ENCODE measurements around the gene PDF. TPM values are rescaled to one million over a fixed set of nuclear protein-coding genes. Genes with fewer than 3 reads are reported as not detected.
"Not testable (repeated sequence)": the region's sequence is repeated elsewhere in the genome, so short reads cannot be mapped to it uniquely, and the experiment has no call there.

Gene PDF
- polyA plus RNA-seq, 1 donor from 2014 or later = 20.1 TPM

DNA sequence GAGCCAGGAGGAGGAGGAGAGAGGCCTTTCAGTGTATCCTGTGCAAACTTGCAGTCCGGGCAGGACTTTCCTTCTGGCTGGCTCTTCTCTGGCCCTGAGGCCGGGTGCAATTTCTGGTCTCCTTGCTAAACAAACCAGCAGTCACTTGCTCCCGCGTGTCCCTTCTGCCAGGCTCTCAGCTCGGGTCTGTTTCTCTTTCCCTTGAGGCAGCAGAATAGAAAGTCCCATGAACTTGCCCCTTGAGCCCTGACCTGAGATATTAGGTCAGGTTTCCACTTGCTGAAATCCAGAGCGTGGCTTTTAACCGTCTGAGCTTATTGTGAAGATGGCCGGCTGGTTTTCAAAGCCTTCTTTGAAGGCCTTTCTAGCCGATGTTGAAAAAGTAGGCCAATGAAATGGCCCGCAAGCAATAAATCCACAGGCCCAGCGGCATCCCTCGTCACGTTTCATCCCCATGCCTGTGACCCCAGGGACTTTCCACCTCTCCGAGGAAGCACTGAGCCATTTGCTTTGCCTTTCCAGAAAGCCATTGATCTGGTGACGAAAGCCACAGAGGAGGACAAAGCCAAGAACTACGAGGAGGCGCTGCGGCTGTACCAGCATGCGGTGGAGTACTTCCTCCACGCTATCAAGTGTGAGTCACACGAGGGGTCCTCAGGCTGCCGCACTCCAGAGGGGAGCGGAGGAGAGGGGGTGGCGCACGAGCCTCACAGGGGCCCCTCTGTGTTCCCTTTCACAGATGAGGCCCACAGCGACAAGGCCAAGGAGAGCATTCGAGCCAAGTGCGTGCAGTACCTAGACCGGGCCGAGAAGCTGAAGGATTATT, 14.7 kb downstream of the PDF start:
- Mint-ChIP-seq H3K9me3 (no peaks in the 10 kb centered on the region), H3K27ac (peak overlapping the region in 2 of 3 donors; percentile 19 to 31), H3K36me3 (peaks cover 4% of the 10 kb centered on the region), H3K4me3 (peak overlapping the region in 1 of 4 donors; percentile 55), H3K4me1 (peaks cover 12 to 14% (median 14%) of the 10 kb centered on the region in 3 donors), H3K27me3 (no peaks in the 10 kb centered on the region)

DNA sequence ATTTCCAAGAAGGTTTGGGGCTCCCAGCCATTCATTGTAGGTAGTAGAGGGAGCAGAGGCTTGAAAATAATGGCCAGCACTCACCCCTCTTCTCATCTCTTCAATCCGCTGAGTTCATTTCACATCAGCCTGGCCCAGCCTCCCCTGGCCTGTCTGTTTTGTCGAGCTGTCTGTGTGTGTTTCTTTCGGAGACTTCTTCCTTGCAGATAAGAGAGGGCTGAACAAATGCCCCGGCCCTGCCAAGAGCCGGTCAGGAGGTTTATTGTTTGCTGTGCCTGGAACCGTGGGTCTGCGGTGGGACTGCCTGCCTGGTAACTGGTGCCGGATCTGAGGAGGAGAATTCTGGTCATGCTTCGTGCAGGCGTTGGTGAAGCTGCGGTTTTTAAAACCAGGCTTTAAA, 15.9 kb downstream of the PDF start:
- Mint-ChIP-seq H3K4me1 (peaks cover 12 to 17% (median 14%) of the 10 kb centered on the region in 3 donors), H3K9me3 (no peaks in the 10 kb centered on the region), H3K4me3 (peak overlapping the region in 1 of 4 donors; percentile 87), H3K36me3 (peaks cover 2% of the 10 kb centered on the region), H3K27me3 (no peaks in the 10 kb centered on the region), H3K27ac (no peak overlapping the region)

DNA sequence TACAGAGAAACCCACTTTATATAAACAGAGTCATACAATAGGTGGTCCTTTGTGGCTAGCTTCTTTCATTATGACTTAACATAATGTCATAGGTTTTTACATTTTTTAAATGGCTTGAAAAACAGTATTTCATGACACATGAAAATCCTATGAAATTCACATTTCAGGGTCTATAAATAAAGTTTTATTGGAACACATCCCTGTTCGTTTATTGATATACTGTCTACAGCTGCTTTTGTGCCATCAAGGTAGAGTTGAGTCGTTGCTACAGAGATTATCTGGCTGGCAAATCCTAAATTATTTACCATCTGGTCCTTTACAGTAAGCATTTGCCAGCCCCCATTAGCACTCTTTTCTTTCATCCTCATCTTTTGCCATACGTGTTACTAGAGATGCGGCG, 16.9 kb downstream of the PDF start:
- H3K4me3 Mint-ChIP-seq = peak overlapping the region in 3 of 4 donors; percentile 16 to 87 (median 32)
- peaks cover 1% of the 10 kb centered on the region for H3K36me3 Mint-ChIP-seq
- H3K9me3 Mint-ChIP-seq = no peaks in the 10 kb centered on the region
- H3K27ac Mint-ChIP-seq = peak overlapping the region in 2 of 3 donors; percentile 48 to 82
- H3K27me3 Mint-ChIP-seq = no peaks in the 10 kb centered on the region
- peaks cover 12 to 17% (median 14%) of the 10 kb centered on the region in 3 donors for H3K4me1 Mint-ChIP-seq

DNA sequence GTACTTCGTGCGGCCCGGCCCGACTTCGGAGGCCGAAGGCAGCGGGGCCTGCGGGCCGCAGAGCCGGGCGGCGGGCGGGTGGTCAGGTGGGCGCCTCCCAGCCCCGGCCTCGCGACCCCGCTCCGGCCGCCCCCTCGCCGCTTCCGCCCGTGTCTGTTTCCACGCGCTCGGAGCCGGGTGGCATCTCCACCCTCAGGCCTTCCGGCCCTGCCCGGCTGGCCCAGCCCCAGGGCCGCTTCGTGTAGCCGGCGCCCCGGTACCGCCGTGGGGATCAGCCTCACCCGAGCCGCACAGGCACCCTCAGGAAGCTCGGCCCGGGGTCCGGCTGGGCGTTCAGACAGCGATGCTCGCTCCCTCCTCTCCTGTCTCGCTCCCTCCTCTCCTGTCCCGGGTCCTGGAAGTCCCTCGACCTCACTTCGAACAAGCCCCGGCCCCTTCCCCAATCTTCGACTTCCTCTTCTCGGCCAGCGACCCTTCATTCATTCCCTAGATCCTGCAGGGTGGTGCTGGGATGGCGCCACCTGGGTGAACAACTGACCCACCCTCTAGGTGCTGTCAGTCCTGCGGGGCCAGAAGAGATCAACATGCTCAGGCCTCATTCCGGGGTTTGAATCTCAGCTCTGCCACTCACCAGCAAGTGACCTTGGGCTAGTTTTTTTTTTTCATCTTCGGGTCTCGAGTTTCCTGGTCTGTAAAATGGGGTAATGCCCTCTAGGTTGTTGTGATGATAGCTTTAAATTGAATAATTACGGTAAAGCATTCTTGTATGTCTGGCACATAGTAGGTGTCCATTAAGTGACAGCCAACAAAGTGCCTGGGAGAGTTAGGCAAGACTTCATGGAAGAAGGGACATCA, 18.6 kb downstream of the PDF start:
- H3K4me3 Mint-ChIP-seq = peak overlapping the region; percentile 95 to 98 (median 96)

DNA sequence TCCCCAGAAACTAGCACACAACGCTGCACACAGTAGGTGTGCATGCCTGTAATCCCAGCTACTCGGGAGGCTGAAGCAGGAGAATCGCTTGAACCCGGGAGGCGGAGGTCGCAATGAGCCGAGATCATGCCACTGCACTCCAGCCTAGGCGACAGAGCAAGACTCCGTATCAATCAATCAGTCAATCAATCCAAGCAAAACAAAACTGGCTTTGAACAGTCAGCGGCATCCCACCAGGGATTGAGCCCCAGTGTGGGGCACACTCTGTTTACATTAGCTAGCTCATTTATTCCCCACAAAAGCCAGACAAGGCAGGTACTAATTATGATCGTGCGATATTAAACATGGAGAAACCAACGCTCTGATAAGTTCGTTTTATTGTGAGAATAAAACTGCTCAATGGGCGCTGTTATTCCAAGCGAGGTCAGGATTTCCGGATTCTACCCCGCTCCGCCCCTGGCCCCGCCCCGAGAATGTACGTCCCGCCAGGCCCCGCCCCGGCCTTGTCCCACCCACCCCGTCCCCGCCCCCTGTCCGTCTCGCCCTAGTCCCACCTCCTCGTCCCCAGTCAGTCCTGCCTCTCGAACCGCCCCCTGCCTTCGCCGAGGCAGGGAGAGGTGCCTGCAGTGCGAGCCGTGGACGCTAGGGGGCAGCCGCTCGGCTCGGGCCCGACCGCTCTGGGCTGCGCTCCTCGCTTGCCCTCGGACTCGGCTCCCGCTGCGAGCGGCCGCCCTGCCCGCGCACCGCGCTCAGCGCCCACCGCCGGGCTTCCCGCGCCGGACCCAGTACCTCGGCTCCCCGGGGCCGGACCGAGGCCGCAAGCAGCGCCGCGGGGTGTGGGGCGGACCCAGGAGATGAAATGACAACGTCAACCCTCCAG, 19.5 kb downstream of the PDF start, which contains the start of gene VPS4A:
TSS of gene VPS4A (plus strand) at position 698 of the 880 bp plus-strand sequence. CDS start at position 860, 162 bp downstream.
- Mint-ChIP-seq H3K4me3 (peak within 1 kb of the TSS; percentile 95 to 98 (median 96)), H3K27ac (peak within 1 kb of the TSS; percentile 83 to 93 (median 92))

More for the DNA sequence above, 18.6 kb downstream of the PDF start:
- peaks cover 1% of the 10 kb centered on the region for H3K36me3 Mint-ChIP-seq
- H3K9me3 Mint-ChIP-seq = no peaks in the 10 kb centered on the region
- H3K4me1 Mint-ChIP-seq = peaks cover 12 to 17% (median 14%) of the 10 kb centered on the region in 3 donors
- H3K27me3 Mint-ChIP-seq = no peaks in the 10 kb centered on the region
- peak overlapping the region; percentile 73 to 92 (median 88) for H3K27ac Mint-ChIP-seq

DNA sequence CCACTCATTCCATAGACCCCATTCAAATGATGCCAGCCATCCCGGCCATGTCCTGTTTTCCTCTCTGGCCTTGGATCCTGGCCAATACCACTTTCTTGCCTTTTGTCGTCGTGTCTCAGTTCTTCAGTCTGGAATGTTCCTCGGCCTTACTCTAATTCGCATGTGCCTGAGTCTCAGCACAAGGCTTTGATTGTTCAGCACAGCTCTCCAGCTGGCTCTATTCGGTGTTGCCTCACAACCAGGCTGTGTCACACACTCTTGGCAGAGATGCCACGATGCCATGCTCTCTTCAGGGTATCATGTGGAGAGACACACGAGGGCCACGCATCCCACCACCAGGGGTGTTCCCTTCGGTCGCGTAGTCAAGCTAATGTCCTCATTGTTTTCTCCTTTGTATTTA, 21.1 kb downstream of the PDF start:
- H3K4me3 Mint-ChIP-seq = peak overlapping the region in 3 of 4 donors; percentile 39 to 53 (median 50)
- H3K4me1 Mint-ChIP-seq = peaks cover 9 to 17% (median 14%) of the 10 kb centered on the region in 3 donors
- H3K36me3 Mint-ChIP-seq = peaks cover 1% of the 10 kb centered on the region
- no peaks in the 10 kb centered on the region for H3K27me3 Mint-ChIP-seq
- H3K9me3 Mint-ChIP-seq = no peaks in the 10 kb centered on the region
- no peak overlapping the region for H3K27ac Mint-ChIP-seq

More for the DNA sequence above, 19.5 kb downstream of the PDF start, which contains the start of gene VPS4A:
- Mint-ChIP-seq H3K27me3 (no peaks in the 10 kb centered on the region), H3K9me3 (no peaks in the 10 kb centered on the region), H3K36me3 (peaks cover 1% of the 10 kb centered on the region), H3K4me1 (peaks cover 10 to 17% (median 14%) of the 10 kb centered on the region in 3 donors)

DNA sequence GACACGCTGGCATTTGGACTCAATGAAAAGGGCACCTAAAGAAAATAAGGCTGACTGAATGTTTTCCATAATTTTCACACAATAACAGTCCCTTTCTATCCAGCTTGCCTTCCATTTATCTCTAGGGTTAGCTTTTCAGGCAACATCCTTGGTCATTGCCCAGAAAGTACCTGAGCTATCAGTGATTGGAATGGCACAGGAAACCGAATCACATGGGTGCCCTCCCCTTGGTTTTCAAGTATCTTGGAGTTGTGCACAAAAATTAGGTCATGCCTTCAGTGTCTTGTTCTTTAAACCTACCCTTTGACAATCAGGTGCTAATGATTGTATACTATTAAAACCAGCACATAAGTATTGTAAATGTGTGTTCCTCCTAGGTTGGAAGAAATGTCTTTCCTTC, 22.5 kb downstream of the PDF start:
- H3K4me1 Mint-ChIP-seq = peaks cover 6 to 11% (median 6%) of the 10 kb centered on the region in 3 donors
- no peaks in the 10 kb centered on the region for H3K9me3 Mint-ChIP-seq
- H3K36me3 Mint-ChIP-seq = peaks cover 2% of the 10 kb centered on the region
- H3K27me3 Mint-ChIP-seq = no peaks in the 10 kb centered on the region
- H3K27ac Mint-ChIP-seq = no peak overlapping the region
- no peak overlapping the region for H3K4me3 Mint-ChIP-seq

DNA sequence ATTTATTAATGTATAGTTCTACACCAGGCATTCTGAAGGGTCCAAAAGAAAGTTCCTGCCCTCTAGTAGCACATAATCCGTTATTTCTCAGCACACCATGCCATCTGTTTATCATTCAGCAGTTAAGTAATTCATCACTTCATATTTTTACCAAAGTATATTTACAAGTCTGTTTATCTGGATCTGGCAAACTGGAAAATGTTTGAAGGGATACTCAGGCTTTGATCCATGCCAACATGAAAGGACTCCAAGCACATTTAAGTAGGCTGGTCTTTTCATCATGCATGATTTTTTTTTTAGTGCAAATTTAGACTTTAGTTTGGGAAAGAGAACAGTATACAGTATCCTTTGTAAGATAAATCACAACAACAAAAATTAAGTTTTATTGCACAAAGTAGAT, 23.3 kb downstream of the PDF start:
- H3K9me3 Mint-ChIP-seq = no peaks in the 10 kb centered on the region
- H3K4me3 Mint-ChIP-seq = peak overlapping the region in 1 of 4 donors; percentile 23
- no peak overlapping the region for H3K27ac Mint-ChIP-seq
- no peaks in the 10 kb centered on the region for H3K27me3 Mint-ChIP-seq
- peaks cover 3 to 8% (median 7%) of the 10 kb centered on the region in 3 donors for H3K4me1 Mint-ChIP-seq
- H3K36me3 Mint-ChIP-seq = peaks cover 4% of the 10 kb centered on the region

DNA sequence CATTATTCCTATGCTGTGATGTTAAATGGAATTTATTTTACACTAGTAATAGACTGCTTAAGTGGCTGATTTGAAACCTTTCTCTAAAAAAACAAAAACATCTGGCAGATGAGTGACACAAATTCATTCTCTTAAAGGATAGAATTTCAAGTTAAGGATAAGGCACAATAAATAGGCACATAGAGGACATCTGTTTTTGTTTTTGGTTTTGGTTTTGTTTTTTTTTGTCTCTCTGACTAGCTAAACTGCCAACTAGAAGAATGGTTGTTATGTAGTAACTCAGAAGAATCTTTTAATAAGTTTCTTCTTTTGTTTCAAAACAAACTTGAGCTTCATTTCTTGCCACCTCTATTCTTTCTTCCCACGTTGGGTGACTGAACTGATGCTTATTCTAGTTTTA, 24.4 kb downstream of the PDF start:
- H3K27ac Mint-ChIP-seq = no peak overlapping the region
- no peaks in the 10 kb centered on the region for H3K9me3 Mint-ChIP-seq
- H3K4me3 Mint-ChIP-seq = no peak overlapping the region
- no peaks in the 10 kb centered on the region for H3K27me3 Mint-ChIP-seq
- H3K36me3 Mint-ChIP-seq = peaks cover 6% of the 10 kb centered on the region
- H3K4me1 Mint-ChIP-seq = peaks cover 0 to 5% (median 4%) of the 10 kb centered on the region in 3 donors

DNA sequence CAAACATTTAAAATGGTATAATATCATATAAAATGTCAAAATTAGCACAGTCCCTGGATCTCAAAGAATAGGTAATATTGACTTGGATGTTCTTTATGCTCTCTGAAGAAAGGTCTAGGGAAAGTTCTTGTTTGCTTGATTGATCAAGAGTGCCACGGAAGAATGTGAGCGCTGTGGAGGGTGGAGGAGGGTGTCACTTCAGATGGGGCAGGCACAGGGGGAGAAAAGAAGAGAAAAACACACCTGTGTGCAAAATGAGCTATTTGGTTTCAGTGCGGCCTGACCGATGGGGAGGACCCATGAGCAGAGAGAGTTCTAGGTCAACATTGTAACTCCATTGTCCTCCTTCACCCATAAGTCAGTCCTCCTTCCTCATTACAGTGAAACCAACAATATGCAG, 28.1 kb downstream of the PDF start:
- Mint-ChIP-seq H3K27me3 (no peaks in the 10 kb centered on the region), H3K27ac (no peak overlapping the region), H3K4me3 (peak overlapping the region in 1 of 4 donors; percentile 9), H3K36me3 (peaks cover 14% of the 10 kb centered on the region), H3K9me3 (no peaks in the 10 kb centered on the region), H3K4me1 (peaks cover 0 to 8% (median 0%) of the 10 kb centered on the region in 3 donors)

DNA sequence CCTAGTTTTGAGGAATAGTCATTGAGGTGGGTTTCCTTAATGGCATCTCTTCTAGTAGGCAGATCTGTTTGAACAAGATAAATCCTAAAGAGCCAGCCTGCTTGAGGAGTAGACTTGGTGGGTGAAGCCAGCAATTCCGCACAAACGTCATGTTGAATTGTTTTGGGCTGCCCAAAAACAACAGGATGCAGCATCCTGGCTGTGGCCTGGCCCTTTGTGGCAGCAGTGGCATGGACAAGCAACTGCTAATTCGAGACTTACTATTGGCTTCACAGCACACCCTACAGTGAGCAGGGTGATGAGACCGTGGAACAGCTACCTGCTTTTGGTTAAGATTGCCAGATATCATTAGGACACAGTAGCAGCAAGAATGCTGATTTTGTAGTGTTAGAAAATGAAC, 28.5 kb downstream of the PDF start:
- Mint-ChIP-seq H3K27ac (no peak overlapping the region), H3K27me3 (no peaks in the 10 kb centered on the region), H3K4me3 (no peak overlapping the region), H3K4me1 (peaks cover 0 to 8% (median 0%) of the 10 kb centered on the region in 3 donors), H3K9me3 (no peaks in the 10 kb centered on the region), H3K36me3 (peaks cover 14% of the 10 kb centered on the region)

DNA sequence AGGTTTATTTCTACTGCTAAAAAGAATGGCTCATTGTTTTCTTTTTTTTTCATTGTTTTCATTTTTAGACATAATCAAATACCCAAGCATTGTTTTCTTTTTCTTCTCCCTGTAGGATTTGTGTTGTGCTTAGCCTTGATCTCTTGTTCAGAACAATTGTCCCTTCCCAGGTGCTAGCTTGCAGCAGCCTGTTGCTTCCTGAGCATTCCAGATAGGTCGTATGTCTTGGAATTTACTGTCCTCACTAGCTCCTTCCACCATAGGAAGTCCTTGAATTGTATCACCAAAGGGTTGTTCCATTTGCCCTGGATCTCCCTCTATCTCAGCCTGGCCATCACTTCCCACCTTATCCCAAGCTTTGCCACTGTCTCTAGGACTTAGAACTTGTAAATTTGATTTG, 29.2 kb downstream of the PDF start:
- H3K4me1 Mint-ChIP-seq = peaks cover 0 to 8% (median 0%) of the 10 kb centered on the region in 3 donors
- H3K4me3 Mint-ChIP-seq = no peak overlapping the region
- peaks cover 14% of the 10 kb centered on the region for H3K36me3 Mint-ChIP-seq
- H3K27ac Mint-ChIP-seq = no peak overlapping the region
- no peaks in the 10 kb centered on the region for H3K9me3 Mint-ChIP-seq
- no peaks in the 10 kb centered on the region for H3K27me3 Mint-ChIP-seq

DNA sequence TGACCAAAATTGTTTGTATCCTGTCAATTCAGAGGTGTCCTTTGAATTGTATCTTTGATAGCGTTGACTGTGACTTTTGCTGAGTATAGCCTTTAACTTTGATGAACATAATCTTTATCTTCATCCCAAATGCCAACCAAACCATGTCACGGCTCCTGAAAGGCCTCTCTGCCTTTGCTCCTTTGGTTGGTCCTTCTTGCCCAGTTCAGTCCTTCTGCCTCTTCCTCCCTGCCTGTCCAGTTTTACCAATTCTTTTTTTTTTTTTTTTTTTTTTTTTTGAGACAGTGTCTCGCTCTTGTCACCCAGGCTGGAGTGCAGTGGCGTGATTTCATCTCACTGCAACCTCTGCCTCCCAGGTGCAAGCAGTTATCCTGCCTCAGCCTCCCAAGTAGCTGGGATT, 32.1 kb downstream of the PDF start:
- H3K9me3 Mint-ChIP-seq = no peaks in the 10 kb centered on the region
- H3K4me3 Mint-ChIP-seq = no peak overlapping the region
- H3K27ac Mint-ChIP-seq = no peak overlapping the region
- H3K4me1 Mint-ChIP-seq = peaks cover 0 to 8% (median 0%) of the 10 kb centered on the region in 3 donors
- no peaks in the 10 kb centered on the region for H3K27me3 Mint-ChIP-seq
- peaks cover 12% of the 10 kb centered on the region for H3K36me3 Mint-ChIP-seq

DNA sequence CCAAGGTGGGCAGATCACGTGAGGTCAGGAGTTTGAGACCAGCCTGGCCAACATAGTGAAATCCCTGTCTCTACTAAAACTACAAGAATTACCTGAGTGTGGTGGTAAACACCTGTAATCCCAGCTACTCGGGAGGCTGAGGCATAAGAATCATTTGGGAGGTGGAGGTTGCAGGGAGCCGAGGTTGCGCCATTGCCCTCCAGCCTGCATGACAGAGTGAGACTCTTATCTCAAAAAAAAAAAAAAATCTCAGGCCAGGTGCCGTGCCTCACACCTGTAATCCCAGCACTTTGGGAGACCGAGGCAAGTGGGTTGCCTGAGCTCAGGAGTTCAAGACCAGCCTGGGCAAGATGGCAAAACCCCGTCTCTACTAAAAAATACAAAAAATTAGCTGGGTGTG, 33.6 kb downstream of the PDF start:
- not testable (repeated sequence) for H3K4me3 Mint-ChIP-seq, H3K27ac Mint-ChIP-seq, H3K9me3 Mint-ChIP-seq, H3K27me3 Mint-ChIP-seq, H3K36me3 Mint-ChIP-seq, H3K4me1 Mint-ChIP-seq

All from IgD-negative memory B cell (primary cell).